ENCODE results near the gene GYPC.

GYPC gene

GRCh38 chr2:126658319-126658904 lies 2.5 kb downstream of the GYPC start:
- Histone ChIP-seq H3K27me3 (ENCODE audit: control insufficient read depth in 1 of 2, insufficient read depth in 2 of 2, low read length in 2 of 2) (no peaks in the 10 kb centered on the region), H3K4me1 (ENCODE audit: control insufficient read depth in 1 of 2, insufficient read depth in 2 of 2, low read length in 2 of 2) (peaks cover 25 to 39% of the 10 kb centered on the region in 2 donors), H3K27ac (ENCODE audit: low read depth, low read length) (peak overlapping the region; percentile 88), H3K9me3 (ENCODE audit: control insufficient read depth in 1 of 2, low read length in 2 of 2) (no peaks in the 10 kb centered on the region), H3K36me3 (ENCODE audit: control insufficient read depth in 1 of 2, insufficient read depth in 2 of 2, low read length in 2 of 2) (no peaks in the 10 kb centered on the region), H3K9ac (ENCODE audit: low read depth in 1 of 2, low read length in 2 of 2) (peak overlapping the region in 1 of 2 donors; percentile 73), H3K4me3 (ENCODE audit: low read depth in 1 of 2, low read length in 2 of 2) (peak overlapping the region; percentile 77 to 84)

GRCh38 chr2:126658905-126659561 lies 3.1 kb downstream of the GYPC start:
- Histone ChIP-seq H3K9ac (ENCODE audit: low read depth in 1 of 2, low read length in 2 of 2) (peak overlapping the region; percentile 4 to 32), H3K4me3 (ENCODE audit: low read depth in 1 of 2, low read length in 2 of 2) (peak overlapping the region in 1 of 2 donors; percentile 1), H3K27me3 (ENCODE audit: control insufficient read depth in 1 of 2, insufficient read depth in 2 of 2, low read length in 2 of 2) (no peaks in the 10 kb centered on the region), H3K9me3 (ENCODE audit: control insufficient read depth in 1 of 2, low read length in 2 of 2) (no peaks in the 10 kb centered on the region), H3K4me1 (ENCODE audit: control insufficient read depth in 1 of 2, insufficient read depth in 2 of 2, low read length in 2 of 2) (peaks cover 30 to 39% of the 10 kb centered on the region in 2 donors), H3K27ac (ENCODE audit: low read depth, low read length) (peak overlapping the region; percentile 67), H3K36me3 (ENCODE audit: control insufficient read depth in 1 of 2, insufficient read depth in 2 of 2, low read length in 2 of 2) (no peaks in the 10 kb centered on the region)

- no peaks in the 10 kb centered on the region for H3K36me3 ChIP-seq (ENCODE audit: control insufficient read depth in 1 of 2, insufficient read depth in 2 of 2, low read length in 2 of 2)
- peak overlapping the region; percentile 4 to 32 for H3K9ac ChIP-seq (ENCODE audit: low read depth in 1 of 2, low read length in 2 of 2)
- H3K4me1 ChIP-seq (ENCODE audit: control insufficient read depth in 1 of 2, insufficient read depth in 2 of 2, low read length in 2 of 2) = peaks cover 37 to 46% of the 10 kb centered on the region in 2 donors
- no peaks in the 10 kb centered on the region for H3K9me3 ChIP-seq (ENCODE audit: control insufficient read depth in 1 of 2, low read length in 2 of 2)
- no peak overlapping the region for H3K27ac ChIP-seq (ENCODE audit: low read depth, low read length)
- peak overlapping the region in 1 of 2 donors; percentile 1 for H3K4me3 ChIP-seq (ENCODE audit: low read depth in 1 of 2, low read length in 2 of 2)
- H3K27me3 ChIP-seq (ENCODE audit: control insufficient read depth in 1 of 2, insufficient read depth in 2 of 2, low read length in 2 of 2) = no peaks in the 10 kb centered on the region
Measured at GRCh38 chr2:126659562-126660467, 3.9 kb downstream of the GYPC start.

- Histone ChIP-seq H3K36me3 (ENCODE audit: control insufficient read depth in 1 of 2, insufficient read depth in 2 of 2, low read length in 2 of 2) (no peaks in the 10 kb centered on the region), H3K4me3 (ENCODE audit: low read depth in 1 of 2, low read length in 2 of 2) (no peak overlapping the region), H3K27ac (ENCODE audit: low read depth, low read length) (no peak overlapping the region), H3K27me3 (ENCODE audit: control insufficient read depth in 1 of 2, insufficient read depth in 2 of 2, low read length in 2 of 2) (no peaks in the 10 kb centered on the region), H3K9me3 (ENCODE audit: control insufficient read depth in 1 of 2, low read length in 2 of 2) (no peaks in the 10 kb centered on the region), H3K4me1 (ENCODE audit: control insufficient read depth in 1 of 2, insufficient read depth in 2 of 2, low read length in 2 of 2) (peaks cover 40 to 41% of the 10 kb centered on the region in 2 donors), H3K9ac (ENCODE audit: low read depth in 1 of 2, low read length in 2 of 2) (no peak overlapping the region)
Measured at GRCh38 chr2:126660971-126661370, 5.0 kb downstream of the GYPC start.

- H3K27ac ChIP-seq (ENCODE audit: low read depth, low read length) = no peak overlapping the region
- H3K9me3 ChIP-seq (ENCODE audit: control insufficient read depth in 1 of 2, low read length in 2 of 2) = no peaks in the 10 kb centered on the region
- H3K9ac ChIP-seq (ENCODE audit: low read depth in 1 of 2, low read length in 2 of 2) = no peak overlapping the region
- H3K27me3 ChIP-seq (ENCODE audit: control insufficient read depth in 1 of 2, insufficient read depth in 2 of 2, low read length in 2 of 2) = no peaks in the 10 kb centered on the region
- no peak overlapping the region for H3K4me3 ChIP-seq (ENCODE audit: low read depth in 1 of 2, low read length in 2 of 2)
- H3K36me3 ChIP-seq (ENCODE audit: control insufficient read depth in 1 of 2, insufficient read depth in 2 of 2, low read length in 2 of 2) = no peaks in the 10 kb centered on the region
- H3K4me1 ChIP-seq (ENCODE audit: control insufficient read depth in 1 of 2, insufficient read depth in 2 of 2, low read length in 2 of 2) = peaks cover 40% of the 10 kb centered on the region in 2 donors
Measured at GRCh38 chr2:126661702-126662500, 5.9 kb downstream of the GYPC start.

GRCh38 chr2:126662621-126663020 lies 6.7 kb downstream of the GYPC start:
- no peaks in the 10 kb centered on the region for H3K36me3 ChIP-seq (ENCODE audit: control insufficient read depth in 1 of 2, insufficient read depth in 2 of 2, low read length in 2 of 2)
- H3K27me3 ChIP-seq (ENCODE audit: control insufficient read depth in 1 of 2, insufficient read depth in 2 of 2, low read length in 2 of 2) = no peaks in the 10 kb centered on the region
- no peak overlapping the region for H3K4me3 ChIP-seq (ENCODE audit: low read depth in 1 of 2, low read length in 2 of 2)
- no peak overlapping the region for H3K27ac ChIP-seq (ENCODE audit: low read depth, low read length)
- no peaks in the 10 kb centered on the region for H3K9me3 ChIP-seq (ENCODE audit: control insufficient read depth in 1 of 2, low read length in 2 of 2)
- H3K9ac ChIP-seq (ENCODE audit: low read depth in 1 of 2, low read length in 2 of 2) = no peak overlapping the region
- H3K4me1 ChIP-seq (ENCODE audit: control insufficient read depth in 1 of 2, insufficient read depth in 2 of 2, low read length in 2 of 2) = peaks cover 33 to 36% of the 10 kb centered on the region in 2 donors

- Histone ChIP-seq H3K4me3 (ENCODE audit: low read depth in 1 of 2, low read length in 2 of 2) (no peak overlapping the region), H3K4me1 (ENCODE audit: control insufficient read depth in 1 of 2, insufficient read depth in 2 of 2, low read length in 2 of 2) (peaks cover 26 to 28% of the 10 kb centered on the region in 2 donors), H3K27me3 (ENCODE audit: control insufficient read depth in 1 of 2, insufficient read depth in 2 of 2, low read length in 2 of 2) (no peaks in the 10 kb centered on the region), H3K9me3 (ENCODE audit: control insufficient read depth in 1 of 2, low read length in 2 of 2) (no peaks in the 10 kb centered on the region), H3K27ac (ENCODE audit: low read depth, low read length) (no peak overlapping the region), H3K9ac (ENCODE audit: low read depth in 1 of 2, low read length in 2 of 2) (no peak overlapping the region), H3K36me3 (ENCODE audit: control insufficient read depth in 1 of 2, insufficient read depth in 2 of 2, low read length in 2 of 2) (no peaks in the 10 kb centered on the region)
Measured at GRCh38 chr2:126663184-126663963, 7.4 kb downstream of the GYPC start.

GRCh38 chr2:126664234-126664633 lies 8.3 kb downstream of the GYPC start:
- Histone ChIP-seq H3K4me1 (ENCODE audit: control insufficient read depth in 1 of 2, insufficient read depth in 2 of 2, low read length in 2 of 2) (peaks cover 20 to 28% of the 10 kb centered on the region in 2 donors), H3K27me3 (ENCODE audit: control insufficient read depth in 1 of 2, insufficient read depth in 2 of 2, low read length in 2 of 2) (no peaks in the 10 kb centered on the region), H3K36me3 (ENCODE audit: control insufficient read depth in 1 of 2, insufficient read depth in 2 of 2, low read length in 2 of 2) (no peaks in the 10 kb centered on the region), H3K27ac (ENCODE audit: low read depth, low read length) (no peak overlapping the region), H3K9ac (ENCODE audit: low read depth in 1 of 2, low read length in 2 of 2) (no peak overlapping the region), H3K4me3 (ENCODE audit: low read depth in 1 of 2, low read length in 2 of 2) (peak overlapping the region in 1 of 2 donors; percentile 11), H3K9me3 (ENCODE audit: control insufficient read depth in 1 of 2, low read length in 2 of 2) (no peaks in the 10 kb centered on the region)

- no peaks in the 10 kb centered on the region for H3K36me3 ChIP-seq (ENCODE audit: control insufficient read depth in 1 of 2, insufficient read depth in 2 of 2, low read length in 2 of 2)
- peaks cover 17 to 28% of the 10 kb centered on the region in 2 donors for H3K4me1 ChIP-seq (ENCODE audit: control insufficient read depth in 1 of 2, insufficient read depth in 2 of 2, low read length in 2 of 2)
- H3K9ac ChIP-seq (ENCODE audit: low read depth in 1 of 2, low read length in 2 of 2) = peak overlapping the region in 1 of 2 donors; percentile 27
- H3K27me3 ChIP-seq (ENCODE audit: control insufficient read depth in 1 of 2, insufficient read depth in 2 of 2, low read length in 2 of 2) = no peaks in the 10 kb centered on the region
- peak overlapping the region in 1 of 2 donors; percentile 11 for H3K4me3 ChIP-seq (ENCODE audit: low read depth in 1 of 2, low read length in 2 of 2)
- H3K27ac ChIP-seq (ENCODE audit: low read depth, low read length) = no peak overlapping the region
- no peaks in the 10 kb centered on the region for H3K9me3 ChIP-seq (ENCODE audit: control insufficient read depth in 1 of 2, low read length in 2 of 2)
Measured at GRCh38 chr2:126664639-126665038, 8.7 kb downstream of the GYPC start.
